ENCODE data around the gene CCDC57. TPM values are rescaled to one million over a fixed set of nuclear protein-coding genes. Genes with fewer than 3 reads are reported as not detected.

Gene CCDC57
- total and polyA plus RNA-seq, 2 of the 8 experiments (the other 6 are each of a cell fraction or from before 2014, with no cell fraction given), result 8.4 to 12.9 TPM

GRCh38 chr17:82247856-82248671, 35.4 kb upstream of the CCDC57 start (continued):
- TF ChIP-seq RNF2 (IDR thresholded peaks at IDR 0.05; ENCODE audit: borderline replicate concordance, low read depth, low read length, missing control alignments, poor library complexity, severe bottlenecking) (no peak), POU5F1 (IDR thresholded peaks at IDR 0.05; ENCODE audit: low read depth, low read length) (no peak), SRF (IDR thresholded peaks at IDR 0.05; ENCODE audit: low read depth, low read length) (no peak), CTBP2 (IDR thresholded peaks at IDR 0.05; ENCODE audit: borderline replicate concordance, insufficient read depth, insufficient read length, low read length) (no peak), SP1 (IDR thresholded peaks at IDR 0.05; ENCODE audit: low read depth, low read length) (no peak), BCL11A (IDR thresholded peaks at IDR 0.05; ENCODE audit: low read depth in 2 of 2, low read length in 2 of 2) (no peak), NANOG (IDR thresholded peaks at IDR 0.05; ENCODE audit: insufficient read depth, low read depth, low read length, poor library complexity, severe bottlenecking) (no peak), EZH2 (IDR thresholded peaks at IDR 0.05; ENCODE audit: low read depth, low read length, severe bottlenecking) (no peak), TCF12 (IDR thresholded peaks at IDR 0.05; ENCODE audit: low read depth, low read length) (no peak)
